NCI-H2029 (cell line): ENCODE measurements around the gene RARB.

Experiments used
- DNase-seq: peaks from one replicate; lab custom pipeline; 2025; lab: John Stamatoyannopoulos, UW

RARB gene

GRCh38 chr3:25423780-25424588 lies 4.1 kb upstream of the RARB start:
- DNase-seq: no peak

GRCh38 chr3:25424614-25425013 lies 3.4 kb upstream of the RARB start:
- DNase-seq: no peak

- DNase-seq: no peak
Measured at GRCh38 chr3:25426408-25426807, 1.7 kb upstream of the RARB start.

- no peak for DNase-seq
Measured at GRCh38 chr3:25427155-25427554, 908 bp upstream of the RARB start.

- DNase-seq: no peak
Measured at GRCh38 chr3:25427563-25427941, 511 bp upstream of the RARB start.

- no peak for DNase-seq
Measured at GRCh38 chr3:25428789-25429335, 799 bp downstream of the RARB start.

- DNase-seq: no peak
Measured at GRCh38 chr3:25429361-25430286, 1.6 kb downstream of the RARB start.

GRCh38 chr3:25430287-25430934 lies 2.3 kb downstream of the RARB start:
- DNase-seq: no peak

GRCh38 chr3:25430935-25431770 lies 3.1 kb downstream of the RARB start:
- no peak for DNase-seq

GRCh38 chr3:25432176-25432720 lies 4.2 kb downstream of the RARB start:
- DNase-seq: no peak

- DNase-seq: no peak
Measured at GRCh38 chr3:25433106-25433505, 5.0 kb downstream of the RARB start.

- DNase-seq: no peak
Measured at GRCh38 chr3:25433868-25434267, 5.8 kb downstream of the RARB start.

- DNase-seq: no peak
Measured at GRCh38 chr3:25437953-25438352, 9.9 kb downstream of the RARB start.

GRCh38 chr3:25438791-25439555 lies 10.9 kb downstream of the RARB start:
- no peak for DNase-seq

GRCh38 chr3:25441234-25441856 lies 13.3 kb downstream of the RARB start:
- DNase-seq: no peak

- DNase-seq: no peak
Measured at GRCh38 chr3:25442486-25442885, 14.4 kb downstream of the RARB start.

- no peak for DNase-seq
Measured at GRCh38 chr3:25444273-25444672, 16.2 kb downstream of the RARB start.

GRCh38 chr3:25445731-25446130 lies 17.7 kb downstream of the RARB start:
- DNase-seq: no peak

GRCh38 chr3:25447285-25447684 lies 19.2 kb downstream of the RARB start:
- no peak for DNase-seq

GRCh38 chr3:25447925-25448324 lies 19.9 kb downstream of the RARB start:
- DNase-seq: no peak
